Measurements from ENCODE around the gene TRERF1. TPM values are rescaled to one million over a fixed set of nuclear protein-coding genes. Genes with fewer than 3 reads are reported as not detected.

Gene TRERF1
- total RNA-seq, 1 experiment from 2014 or later: 22.3 TPM

DNA sequence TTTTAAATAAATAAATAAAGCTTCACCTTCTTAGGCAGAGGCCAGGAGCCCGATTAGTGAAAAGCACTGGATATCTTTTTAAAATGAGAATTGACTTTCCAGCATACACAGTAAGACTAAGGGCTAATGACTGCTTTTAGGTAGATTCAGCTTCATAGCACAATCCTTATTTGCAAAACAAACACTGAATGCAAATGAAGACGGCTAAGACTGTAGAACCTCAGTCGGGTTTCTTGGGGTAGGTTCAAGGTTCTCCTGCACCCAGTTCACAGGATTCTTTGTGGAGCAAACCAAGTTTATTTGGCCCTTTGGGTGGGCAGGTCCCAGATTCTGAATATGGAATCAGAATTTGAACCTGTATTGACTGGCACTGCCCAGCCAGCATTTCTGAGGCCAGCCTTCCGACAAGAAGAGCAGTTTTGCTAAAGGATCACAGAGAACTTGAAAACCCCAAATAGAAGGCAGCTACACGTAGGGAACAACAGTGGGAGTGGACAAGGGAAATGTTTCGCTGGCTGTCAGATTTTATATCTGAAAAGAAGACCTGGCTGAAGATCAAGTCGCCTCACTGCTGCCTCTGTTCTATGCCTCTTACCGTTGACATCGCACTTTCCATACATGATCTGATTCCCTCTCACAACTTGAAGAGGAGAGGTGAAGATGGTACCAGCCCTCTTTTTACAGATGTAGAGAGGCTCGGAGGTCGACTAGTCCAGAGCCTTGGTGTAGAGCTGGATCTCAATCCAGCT lies 8.2 kb downstream of the TRERF1 start:
- ChIA-PET CTCF (interaction anchor here (0.5 to 4.9 kb wide), 4 partner anchors 24 to 281 kb away, joined by 3 to 35 read pairs (median 22); no protein-coding TSS in a partner anchor), POLR2A (interaction anchor here (0.8 to 0.9 kb wide), 2 partner anchors 10 to 19 kb away, joined by 4 to 8 read pairs; no protein-coding TSS in a partner anchor)
- Mint-ChIP-seq H3K4me1 (peaks cover 94% of the 10 kb centered on the region), H3K36me3 (peaks cover 3% of the 10 kb centered on the region), H3K27me3 (ENCODE audit: low read depth) (no peaks in the 10 kb centered on the region), H3K27ac (peak overlapping the region; percentile 96), H3K9me3 (no peaks in the 10 kb centered on the region), H3K4me3 (peak overlapping the region; percentile 47)
- DNase-seq (ENCODE audit: low spot score) (no peak), ATAC-seq (no peak)
- TF ChIP-seq EMX1 (CRISPR knock-in tag; IDR thresholded peaks at IDR 0.05): no peak
- TF ChIP-seq OVOL2 (CRISPR knock-in tag; IDR thresholded peaks at IDR 0.05; ENCODE audit: borderline replicate concordance): no peak
- TF ChIP-seq, protein P1, sequence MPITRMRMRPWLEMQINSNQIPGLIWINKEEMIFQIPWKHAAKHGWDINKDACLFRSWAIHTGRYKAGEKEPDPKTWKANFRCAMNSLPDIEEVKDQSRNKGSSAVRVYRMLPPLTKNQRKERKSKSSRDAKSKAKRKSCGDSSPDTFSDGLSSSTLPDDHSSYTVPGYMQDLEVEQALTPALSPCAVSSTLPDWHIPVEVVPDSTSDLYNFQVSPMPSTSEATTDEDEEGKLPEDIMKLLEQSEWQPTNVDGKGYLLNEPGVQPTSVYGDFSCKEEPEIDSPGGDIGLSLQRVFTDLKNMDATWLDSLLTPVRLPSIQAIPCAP (CRISPR knock-in tag; IDR thresholded peaks at IDR 0.05): no peak
- no peak for TF ChIP-seq ZNF263 (CRISPR knock-in tag; IDR thresholded peaks at IDR 0.05; ENCODE audit: low read depth)
- TF ChIP-seq, protein P2, sequence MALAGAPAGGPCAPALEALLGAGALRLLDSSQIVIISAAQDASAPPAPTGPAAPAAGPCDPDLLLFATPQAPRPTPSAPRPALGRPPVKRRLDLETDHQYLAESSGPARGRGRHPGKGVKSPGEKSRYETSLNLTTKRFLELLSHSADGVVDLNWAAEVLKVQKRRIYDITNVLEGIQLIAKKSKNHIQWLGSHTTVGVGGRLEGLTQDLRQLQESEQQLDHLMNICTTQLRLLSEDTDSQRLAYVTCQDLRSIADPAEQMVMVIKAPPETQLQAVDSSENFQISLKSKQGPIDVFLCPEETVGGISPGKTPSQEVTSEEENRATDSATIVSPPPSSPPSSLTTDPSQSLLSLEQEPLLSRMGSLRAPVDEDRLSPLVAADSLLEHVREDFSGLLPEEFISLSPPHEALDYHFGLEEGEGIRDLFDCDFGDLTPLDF (CRISPR knock-in tag; IDR thresholded peaks at IDR 0.05): no peak
- TF ChIP-seq GTF2I (CRISPR knock-in tag; conservative IDR thresholded peaks at IDR 0.05): no peak
- TF ChIP-seq GABPB1 (CRISPR knock-in tag; IDR thresholded peaks at IDR 0.05): no peak
- TF ChIP-seq ZNF138 (CRISPR knock-in tag; conservative IDR thresholded peaks at IDR 0.05): no peak
- TF ChIP-seq ATF1 (CRISPR knock-in tag; IDR thresholded peaks at IDR 0.05): no peak
- TF ChIP-seq ZNF219 (CRISPR knock-in tag; IDR thresholded peaks at IDR 0.05; ENCODE audit: borderline replicate concordance): no peak
- TF ChIP-seq HMGA2 (CRISPR knock-in tag; IDR thresholded peaks at IDR 0.05): no peak
- TF ChIP-seq NFATC4 (CRISPR knock-in tag; IDR thresholded peaks at IDR 0.05): no peak
- TF ChIP-seq JAZF1 (CRISPR knock-in tag; IDR thresholded peaks at IDR 0.05): no peak
- no peak for TF ChIP-seq ZBTB21 (CRISPR knock-in tag; IDR thresholded peaks at IDR 0.05; ENCODE audit: borderline replicate concordance)

DNA sequence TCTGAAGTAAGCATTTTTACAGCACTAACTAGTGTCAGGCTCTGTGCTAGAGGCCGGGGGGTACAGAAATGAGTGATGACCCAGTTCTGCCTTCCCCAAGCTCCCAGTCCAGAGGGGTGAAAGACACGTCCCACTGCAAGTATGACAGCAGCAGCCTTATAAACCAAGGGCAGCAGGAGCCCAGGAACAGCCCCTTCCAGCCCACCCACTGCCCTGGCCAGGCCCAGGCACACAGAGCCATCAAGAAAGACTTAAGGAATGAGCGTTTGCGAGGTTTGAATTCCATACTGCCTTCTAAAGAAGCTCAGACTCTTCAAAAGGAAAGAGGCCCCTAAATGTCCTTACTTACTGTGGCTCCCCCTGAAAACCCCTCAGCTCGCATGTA lies 10.0 kb downstream of the TRERF1 start:
- peak; percentile 82 for ATAC-seq

More for the DNA sequence above, 10.0 kb downstream of the TRERF1 start:
- H3K9me3 Mint-ChIP-seq: no peaks in the 10 kb centered on the region
- H3K36me3 Mint-ChIP-seq: peaks cover 6% of the 10 kb centered on the region
- TF ChIP-seq, protein P3, sequence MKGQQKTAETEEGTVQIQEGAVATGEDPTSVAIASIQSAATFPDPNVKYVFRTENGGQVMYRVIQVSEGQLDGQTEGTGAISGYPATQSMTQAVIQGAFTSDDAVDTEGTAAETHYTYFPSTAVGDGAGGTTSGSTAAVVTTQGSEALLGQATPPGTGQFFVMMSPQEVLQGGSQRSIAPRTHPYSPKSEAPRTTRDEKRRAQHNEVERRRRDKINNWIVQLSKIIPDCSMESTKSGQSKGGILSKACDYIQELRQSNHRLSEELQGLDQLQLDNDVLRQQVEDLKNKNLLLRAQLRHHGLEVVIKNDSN (CRISPR knock-in tag; IDR thresholded peaks at IDR 0.05): no peak
- TF ChIP-seq, protein P4, sequence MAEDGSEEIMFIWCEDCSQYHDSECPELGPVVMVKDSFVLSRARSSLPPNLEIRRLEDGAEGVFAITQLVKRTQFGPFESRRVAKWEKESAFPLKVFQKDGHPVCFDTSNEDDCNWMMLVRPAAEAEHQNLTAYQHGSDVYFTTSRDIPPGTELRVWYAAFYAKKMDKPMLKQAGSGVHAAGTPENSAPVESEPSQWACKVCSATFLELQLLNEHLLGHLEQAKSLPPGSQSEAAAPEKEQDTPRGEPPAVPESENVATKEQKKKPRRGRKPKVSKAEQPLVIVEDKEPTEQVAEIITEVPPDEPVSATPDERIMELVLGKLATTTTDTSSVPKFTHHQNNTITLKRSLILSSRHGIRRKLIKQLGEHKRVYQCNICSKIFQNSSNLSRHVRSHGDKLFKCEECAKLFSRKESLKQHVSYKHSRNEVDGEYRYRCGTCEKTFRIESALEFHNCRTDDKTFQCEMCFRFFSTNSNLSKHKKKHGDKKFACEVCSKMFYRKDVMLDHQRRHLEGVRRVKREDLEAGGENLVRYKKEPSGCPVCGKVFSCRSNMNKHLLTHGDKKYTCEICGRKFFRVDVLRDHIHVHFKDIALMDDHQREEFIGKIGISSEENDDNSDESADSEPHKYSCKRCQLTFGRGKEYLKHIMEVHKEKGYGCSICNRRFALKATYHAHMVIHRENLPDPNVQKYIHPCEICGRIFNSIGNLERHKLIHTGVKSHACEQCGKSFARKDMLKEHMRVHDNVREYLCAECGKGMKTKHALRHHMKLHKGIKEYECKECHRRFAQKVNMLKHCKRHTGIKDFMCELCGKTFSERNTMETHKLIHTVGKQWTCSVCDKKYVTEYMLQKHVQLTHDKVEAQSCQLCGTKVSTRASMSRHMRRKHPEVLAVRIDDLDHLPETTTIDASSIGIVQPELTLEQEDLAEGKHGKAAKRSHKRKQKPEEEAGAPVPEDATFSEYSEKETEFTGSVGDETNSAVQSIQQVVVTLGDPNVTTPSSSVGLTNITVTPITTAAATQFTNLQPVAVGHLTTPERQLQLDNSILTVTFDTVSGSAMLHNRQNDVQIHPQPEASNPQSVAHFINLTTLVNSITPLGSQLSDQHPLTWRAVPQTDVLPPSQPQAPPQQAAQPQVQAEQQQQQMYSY (CRISPR knock-in tag; IDR thresholded peaks at IDR 0.05): no peak
- no peak for TF ChIP-seq ELF4 (CRISPR knock-in tag; IDR thresholded peaks at IDR 0.05; ENCODE audit: low read depth)
- TF ChIP-seq NFYB (CRISPR knock-in tag; conservative IDR thresholded peaks at IDR 0.05; ENCODE audit: low read depth): no peak
- TF ChIP-seq JAZF1 (CRISPR knock-in tag; IDR thresholded peaks at IDR 0.05): no peak
- no peak for TF ChIP-seq CREM (CRISPR knock-in tag; IDR thresholded peaks at IDR 0.05)
- TF ChIP-seq, protein P5, sequence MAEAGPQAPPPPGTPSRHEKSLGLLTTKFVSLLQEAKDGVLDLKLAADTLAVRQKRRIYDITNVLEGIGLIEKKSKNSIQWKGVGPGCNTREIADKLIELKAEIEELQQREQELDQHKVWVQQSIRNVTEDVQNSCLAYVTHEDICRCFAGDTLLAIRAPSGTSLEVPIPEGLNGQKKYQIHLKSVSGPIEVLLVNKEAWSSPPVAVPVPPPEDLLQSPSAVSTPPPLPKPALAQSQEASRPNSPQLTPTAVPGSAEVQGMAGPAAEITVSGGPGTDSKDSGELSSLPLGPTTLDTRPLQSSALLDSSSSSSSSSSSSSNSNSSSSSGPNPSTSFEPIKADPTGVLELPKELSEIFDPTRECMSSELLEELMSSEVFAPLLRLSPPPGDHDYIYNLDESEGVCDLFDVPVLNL (CRISPR knock-in tag; IDR thresholded peaks at IDR 0.05; ENCODE audit: borderline replicate concordance, low read depth): no peak
- no peaks in the 10 kb centered on the region for H3K27me3 Mint-ChIP-seq (ENCODE audit: low read depth)
- peak overlapping the region; percentile 67 for H3K4me3 Mint-ChIP-seq
- POLR2A ChIA-PET: interaction anchor here (0.7 to 2.9 kb wide), 5 partner anchors 9 to 70 kb away, joined by 3 to 26 read pairs (median 6); partner anchors contain the start of gene TRERF1
- H3K4me1 Mint-ChIP-seq: peaks cover 87% of the 10 kb centered on the region
- peak; percentile 61 for DNase-seq (ENCODE audit: low spot score)
- CTCF ChIA-PET: interaction anchor here (1.1 to 4.9 kb wide), 7 partner anchors 10 to 304 kb away, joined by 3 to 35 read pairs (median 15); partner anchors contain the start of genes TRERF1 and UBR2
- H3K27ac Mint-ChIP-seq: peak overlapping the region; percentile 98; the same call in 1 of the 2 replicates

Measured in WTC11 (cell line).